ENCODE data around the gene CHADL. TPM values are rescaled to one million over a fixed set of nuclear protein-coding genes. Genes with fewer than 3 reads are reported as not detected.

Gene CHADL
- total RNA-seq, 4 donors from 2014 or later: 0.85 to 3.4 (median 2.0) TPM; not detected in 1

- TF ChIP-seq CTCF (IDR thresholded peaks at IDR 0.05; ENCODE audit: low read depth): no peak
These were observed 10.9 kb downstream of the CHADL start for GRCh38 chr22:41229730-41230400.

GRCh38 chr22:41229215-41229614, 11.5 kb downstream of the CHADL start:
- TF ChIP-seq CTCF (IDR thresholded peaks at IDR 0.05; ENCODE audit: low read depth): no peak

GRCh38 chr22:41226723-41227655, 13.7 kb downstream of the CHADL start:
- TF ChIP-seq CTCF (IDR thresholded peaks at IDR 0.05; ENCODE audit: low read depth): no peak

- no peak for TF ChIP-seq CTCF (IDR thresholded peaks at IDR 0.05; ENCODE audit: low read depth)
These were observed 17.2 kb downstream of the CHADL start for GRCh38 chr22:41223535-41223934.

- no peak for TF ChIP-seq CTCF (IDR thresholded peaks at IDR 0.05; ENCODE audit: low read depth)
These were observed 17.8 kb downstream of the CHADL start for GRCh38 chr22:41222846-41223507.

GRCh38 chr22:41217553-41218157, 23.1 kb downstream of the CHADL start:
- no peak for TF ChIP-seq CTCF (IDR thresholded peaks at IDR 0.05; ENCODE audit: low read depth)
